MCF 10A (cell line): ENCODE measurements around the gene CRADD. TPM values are rescaled to one million over a fixed set of nuclear protein-coding genes. Genes with fewer than 3 reads are reported as not detected.

Experiments used
- BruUV-seq: library from RNA; stranded (reverse); fragments of 400-500 nt; replicated peaks from 2 replicates; lab custom pipeline; 2021; lab: Mats Ljungman, UMichigan
- CTCF ChIA-PET: fragments of 300-600 bp; sonication (Branson Sonifier 250); formaldehyde crosslinking; extraction: SDS; loops from one replicate; lab custom pipeline; 2021; ENCODE audit warnings: antibody characterized with exemption, inconsistent platforms; lab: Yijun Ruan, JAX
- POLR2A ChIA-PET: fragments of 300-600, 350-650 bp; sonication (Branson Sonifier 250); formaldehyde crosslinking; extraction: SDS; loops from one replicate; lab custom pipeline; 2020; ENCODE audit warnings: antibody characterized with exemption, inconsistent platforms; lab: Yijun Ruan, JAX
- DNase-seq: peaks from one replicate; pipeline ENCODE4 v3.0.0-alpha.2; 2018; ENCODE audit not compliant: unreplicated experiment
- H3K27ac Mint-ChIP-seq: one replicate; pipeline ENCODE4 v1.8.0; 2022; ENCODE audit warnings: mild to moderate bottlenecking, low read depth, mixed read lengths; ENCODE audit not compliant: unreplicated experiment
- H3K27me3 Mint-ChIP-seq: one replicate; pipeline ENCODE4 v1.8.0; 2022; ENCODE audit warnings: mixed read lengths; ENCODE audit not compliant: insufficient read depth, unreplicated experiment
- H3K36me3 Mint-ChIP-seq: one replicate; pipeline ENCODE4 v1.8.0; 2022; ENCODE audit warnings: mild to moderate bottlenecking, moderate library complexity, mixed read lengths; ENCODE audit not compliant: insufficient read depth, unreplicated experiment
- H3K4me1 Mint-ChIP-seq: one replicate; pipeline ENCODE4 v1.8.0; 2022; ENCODE audit warnings: mixed read lengths; ENCODE audit not compliant: insufficient read depth, unreplicated experiment
- H3K4me3 Mint-ChIP-seq: one replicate; pipeline ENCODE4 v1.8.0; 2022; ENCODE audit warnings: mild to moderate bottlenecking, moderate library complexity, mixed read lengths; ENCODE audit not compliant: unreplicated experiment
- H3K9me3 Mint-ChIP-seq: one replicate; pipeline ENCODE4 v1.8.0; 2022; ENCODE audit warnings: mixed read lengths; ENCODE audit not compliant: unreplicated experiment
- intact Hi-C: fragments of 100-400 bp; cut with micrococcal nuclease; formaldehyde crosslinking; loops from 2 replicates; pipeline ENCODE4 v1.14.1; 2022
- total RNA-seq: library from RNA; stranded (reverse); gene quantifications from 2 replicates; pipeline ENCODE4 v1.2.3, GENCODE V29; 2022
- TF ChIP-seq, protein P1 (sequence below): fragments of 200-600 bp; IDR thresholded peaks from one replicate; pipeline ENCODE4 v1.8.0; 2022; ENCODE audit warnings: antibody characterized with exemption, mild to moderate bottlenecking; ENCODE audit not compliant: unreplicated experiment

CRADD gene
- total RNA-seq, 1 experiment from 2014 or later, result 15.4 TPM

DNA sequence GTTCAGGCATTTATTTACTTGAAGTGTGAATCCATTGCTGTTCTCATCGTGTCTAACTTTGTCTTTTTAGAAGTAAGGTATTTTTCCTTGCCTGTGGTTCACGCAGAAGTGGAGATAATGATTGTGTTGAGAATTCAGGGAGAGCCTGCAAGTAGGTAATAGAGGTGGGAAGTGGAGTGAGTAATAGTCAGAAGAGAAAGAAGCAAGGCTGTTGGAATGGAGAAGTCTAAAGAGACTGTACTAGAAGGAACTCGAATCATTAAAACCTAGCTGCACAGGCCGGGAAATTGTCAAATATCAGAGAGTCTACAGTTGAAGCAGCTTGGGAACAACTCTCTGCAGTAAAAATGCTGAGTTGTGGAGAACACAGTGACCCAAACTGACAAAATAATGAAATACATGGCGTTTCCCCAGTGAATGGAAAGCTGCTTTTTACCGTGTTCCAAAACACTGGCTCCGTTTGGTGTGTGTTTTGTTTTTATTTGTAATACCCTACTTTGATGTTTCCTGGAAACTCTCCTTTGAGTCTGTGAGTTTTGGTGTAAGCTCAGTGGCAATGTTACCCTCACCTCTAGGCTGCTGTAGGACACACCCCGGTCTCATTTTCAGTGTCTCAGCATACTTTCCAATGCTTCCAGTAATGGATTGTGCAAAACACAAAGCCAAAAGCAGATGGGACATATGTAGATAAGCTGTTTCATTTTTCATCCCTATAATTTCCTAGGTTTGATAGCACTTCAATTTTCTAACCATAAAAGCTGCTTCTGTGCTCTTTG, 146.6 kb downstream of the CRADD start:
- intact Hi-C loops, result no loop called here
- H3K27ac Mint-ChIP-seq, result no peak overlapping the region
- TF ChIP-seq, protein P1, sequence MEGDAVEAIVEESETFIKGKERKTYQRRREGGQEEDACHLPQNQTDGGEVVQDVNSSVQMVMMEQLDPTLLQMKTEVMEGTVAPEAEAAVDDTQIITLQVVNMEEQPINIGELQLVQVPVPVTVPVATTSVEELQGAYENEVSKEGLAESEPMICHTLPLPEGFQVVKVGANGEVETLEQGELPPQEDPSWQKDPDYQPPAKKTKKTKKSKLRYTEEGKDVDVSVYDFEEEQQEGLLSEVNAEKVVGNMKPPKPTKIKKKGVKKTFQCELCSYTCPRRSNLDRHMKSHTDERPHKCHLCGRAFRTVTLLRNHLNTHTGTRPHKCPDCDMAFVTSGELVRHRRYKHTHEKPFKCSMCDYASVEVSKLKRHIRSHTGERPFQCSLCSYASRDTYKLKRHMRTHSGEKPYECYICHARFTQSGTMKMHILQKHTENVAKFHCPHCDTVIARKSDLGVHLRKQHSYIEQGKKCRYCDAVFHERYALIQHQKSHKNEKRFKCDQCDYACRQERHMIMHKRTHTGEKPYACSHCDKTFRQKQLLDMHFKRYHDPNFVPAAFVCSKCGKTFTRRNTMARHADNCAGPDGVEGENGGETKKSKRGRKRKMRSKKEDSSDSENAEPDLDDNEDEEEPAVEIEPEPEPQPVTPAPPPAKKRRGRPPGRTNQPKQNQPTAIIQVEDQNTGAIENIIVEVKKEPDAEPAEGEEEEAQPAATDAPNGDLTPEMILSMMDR, result no peak
- no peaks in the 10 kb centered on the region for H3K36me3 Mint-ChIP-seq
- BruUV-seq, result no TSS peak
- H3K27me3 Mint-ChIP-seq, result no peaks in the 10 kb centered on the region
- DNase-seq, result no peak
- H3K9me3 Mint-ChIP-seq, result no peaks in the 10 kb centered on the region
- ChIA-PET CTCF (interaction anchor here (0.5 to 1.3 kb wide), 4 partner anchors 243 to 344 kb away, joined by 3 to 5 read pairs (median 4); no protein-coding TSS in a partner anchor), POLR2A (interaction anchor here (0.6 to 1.3 kb wide), 2 partner anchors 82 to 716 kb away, joined by 3 to 5 read pairs; no protein-coding TSS in a partner anchor)
- peaks cover 23% of the 10 kb centered on the region for H3K4me1 Mint-ChIP-seq
- no peak overlapping the region for H3K4me3 Mint-ChIP-seq

DNA sequence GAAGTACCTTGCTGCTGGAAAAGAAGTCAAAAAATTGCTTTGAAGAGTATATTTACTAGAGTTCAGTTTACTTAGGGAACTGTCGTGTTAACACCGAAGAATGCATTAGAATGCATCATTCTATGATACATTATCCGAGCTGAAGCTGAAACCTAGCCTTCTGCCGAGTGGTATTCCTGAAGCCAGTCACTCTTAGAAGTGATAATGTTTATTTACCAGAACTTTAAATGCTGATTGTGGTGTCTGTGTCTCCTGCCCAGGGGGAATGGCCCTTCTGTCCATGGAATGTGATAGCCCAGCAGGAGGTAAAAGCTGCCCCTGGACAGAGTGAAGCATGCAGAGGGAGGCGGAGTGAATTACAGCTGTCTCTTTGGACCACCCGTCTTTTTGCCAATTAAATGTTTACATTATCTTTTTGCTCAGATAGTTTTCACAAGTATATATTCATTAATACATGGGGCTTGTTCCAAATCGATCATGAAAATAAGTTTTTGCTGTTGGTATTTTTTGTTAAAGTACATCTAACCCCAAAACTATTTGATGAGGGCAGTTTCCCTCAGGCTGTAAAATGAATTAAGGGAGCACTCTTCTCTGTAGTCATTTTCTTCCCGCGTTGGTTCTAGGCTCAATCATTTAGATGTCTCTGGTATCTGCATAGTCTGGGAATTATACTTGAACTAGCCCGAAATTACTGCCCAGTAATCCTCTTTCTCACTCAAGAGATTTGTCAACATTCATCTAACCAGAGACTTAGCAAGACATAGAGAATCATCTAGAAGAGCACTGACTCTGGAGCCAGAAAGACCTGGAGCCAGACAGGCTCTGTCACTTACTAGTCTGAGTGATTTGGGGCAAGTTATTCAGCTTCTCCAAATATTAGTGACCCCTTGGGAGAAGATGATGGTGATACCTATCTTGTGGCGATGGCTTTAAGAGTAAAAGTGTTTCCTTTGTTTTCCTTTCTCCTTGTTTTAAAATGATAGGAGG, 147.6 kb downstream of the CRADD start:
- no peaks in the 10 kb centered on the region for H3K27me3 Mint-ChIP-seq
- intact Hi-C loops, result no loop called here
- no peak overlapping the region for H3K27ac Mint-ChIP-seq
- no peak overlapping the region for H3K4me3 Mint-ChIP-seq
- CTCF ChIA-PET, result interaction anchor here (0.5 to 1.3 kb wide), 6 partner anchors 57 to 345 kb away, joined by 3 to 5 read pairs (median 4); no protein-coding TSS in a partner anchor
- POLR2A ChIA-PET, result interaction anchor here (0.6 to 1.3 kb wide), 3 partner anchors 40 to 717 kb away, joined by 3 to 5 read pairs (median 3); no protein-coding TSS in a partner anchor
- H3K36me3 Mint-ChIP-seq, result no peaks in the 10 kb centered on the region
- H3K4me1 Mint-ChIP-seq, result peaks cover 17% of the 10 kb centered on the region
- TF ChIP-seq, protein P1, result no peak
- no peaks in the 10 kb centered on the region for H3K9me3 Mint-ChIP-seq
- BruUV-seq, result no TSS peak
- DNase-seq, result no peak

DNA sequence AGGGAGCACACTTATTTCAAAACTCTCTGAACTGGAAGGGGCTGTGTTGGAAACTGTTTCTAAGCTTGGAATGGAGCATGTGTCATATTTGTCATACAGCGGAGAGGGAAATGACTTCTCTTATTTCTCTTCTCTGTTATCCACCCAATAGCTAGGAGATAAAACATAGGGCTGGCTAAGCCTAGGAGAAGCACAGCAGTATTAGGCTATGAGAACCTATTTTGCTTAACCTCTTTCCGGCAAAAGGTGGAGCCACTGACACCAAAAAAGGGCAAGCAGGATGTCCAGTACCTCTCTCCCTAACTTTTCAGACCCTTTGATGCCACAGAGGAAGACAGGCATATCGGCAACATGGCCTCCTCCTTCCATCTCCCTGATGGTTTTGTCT, 148.3 kb downstream of the CRADD start:
- TF ChIP-seq, protein P1, result no peak
- H3K9me3 Mint-ChIP-seq, result no peaks in the 10 kb centered on the region
- POLR2A ChIA-PET, result interaction anchor here (1.0 kb wide), 1 partner anchor 41 kb away, joined by 3 read pairs; no protein-coding TSS in a partner anchor
- intact Hi-C loops, result no loop called here
- CTCF ChIA-PET, result interaction anchor here (1.3 kb wide), 1 partner anchor 58 kb away, joined by 3 read pairs; no protein-coding TSS in a partner anchor
- H3K36me3 Mint-ChIP-seq, result no peaks in the 10 kb centered on the region
- H3K27ac Mint-ChIP-seq, result no peak overlapping the region
- no peak for DNase-seq
- peaks cover 13% of the 10 kb centered on the region for H3K4me1 Mint-ChIP-seq
- no TSS peak for BruUV-seq
- H3K4me3 Mint-ChIP-seq, result no peak overlapping the region
- no peaks in the 10 kb centered on the region for H3K27me3 Mint-ChIP-seq
